ENCODE measurements around the gene C11orf58. TPM values are rescaled to one million over a fixed set of nuclear protein-coding genes. Genes with fewer than 3 reads are reported as not detected.

C11orf58 gene
- total and polyA plus RNA-seq, 2 donors (not counting 1 experiment from before 2014, with no cell fraction given) = 28.8 to 125 TPM

DNA sequence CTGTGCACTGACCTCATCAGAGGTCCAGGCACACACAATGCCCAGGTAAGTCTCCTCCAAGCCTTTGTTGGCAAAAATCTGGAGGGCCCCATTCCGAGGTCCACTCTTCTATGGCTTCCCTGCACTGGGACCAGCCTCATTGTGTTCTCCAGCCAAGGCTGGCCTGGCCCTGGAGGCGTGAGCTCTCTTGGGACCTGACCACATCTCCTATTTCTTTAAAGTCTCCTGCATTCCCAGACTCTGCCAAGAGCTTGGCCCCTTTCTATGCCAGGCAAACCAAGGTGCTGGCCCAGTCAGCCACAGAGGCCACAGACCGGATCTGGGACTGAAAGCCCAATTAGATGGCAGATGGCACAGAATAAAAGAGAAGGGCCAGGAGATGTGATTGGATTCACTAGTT lies 55.1 kb downstream of the C11orf58 start:
- Mint-ChIP-seq H3K4me1 (no peaks in the 10 kb centered on the region), H3K9me3 (ENCODE audit: insufficient read depth) (no peaks in the 10 kb centered on the region), H3K27ac (no peak overlapping the region), H3K27me3 (no peaks in the 10 kb centered on the region), H3K4me3 (no peak overlapping the region)
- Histone ChIP-seq H3K36me3 (replicated peaks in 1 of 2; ENCODE audit: control extremely low read depth in 1 of 2, control insufficient read depth in 1 of 2, extremely low read depth in 1 of 2, insufficient read depth in 2 of 2, low read length in 1 of 2) (no peaks in the 10 kb centered on the region), H2AFZ (ENCODE audit: insufficient read depth, low read depth, low read length, poor library complexity, severe bottlenecking) (no peak overlapping the region), H3K9ac (ENCODE audit: low read length) (no peak overlapping the region), H3K4me2 (replicated peaks; ENCODE audit: low read depth, low read length, poor library complexity, severe bottlenecking) (no peak overlapping the region), H3K27me3 (replicated peaks in 1 of 4; ENCODE audit: control extremely low read depth in 1 of 4, control insufficient read depth in 3 of 4, insufficient read depth in 4 of 4, low read length in 3 of 4) (no peaks in the 10 kb centered on the region), H3K79me2 (ENCODE audit: control insufficient read depth, insufficient read depth, low read length) (no peaks in the 10 kb centered on the region), H3K9me3 (ENCODE audit: control extremely low read depth in 1 of 3, control insufficient read depth in 2 of 3, insufficient read depth in 1 of 3, low read length in 2 of 3) (no peaks in the 10 kb centered on the region), H3K4me3 (ENCODE audit: control extremely low read depth in 1 of 5, extremely low read depth in 1 of 5, insufficient read depth in 1 of 5, low read depth in 2 of 5, low read length in 4 of 5) (no peak overlapping the region), H3K4me1 (ENCODE audit: control insufficient read depth in 2 of 2, insufficient read depth in 2 of 2, low read length in 2 of 2) (no peaks in the 10 kb centered on the region), H4K20me1 (ENCODE audit: control insufficient read depth, insufficient read depth, low read length, poor library complexity, severe bottlenecking) (no peaks in the 10 kb centered on the region), H3K27ac (ENCODE audit: low read length in 2 of 2) (no peak overlapping the region)
- DNase-seq (no peak), ATAC-seq (ENCODE audit: low read depth) (no peak)
- ChIA-PET CTCF (interaction anchor here (1.2 kb wide), 1 partner anchor 9 kb away, joined by 4 read pairs; no protein-coding TSS in a partner anchor), POLR2A (no interaction called here)
- TF ChIP-seq EZH2 (IDR thresholded peaks at IDR 0.05; ENCODE audit: borderline replicate concordance, insufficient read depth, low read depth, low read length, poor library complexity, severe bottlenecking) (no peak), CTCF (IDR thresholded peaks at IDR 0.05) (no peak)
- WGBS (ENCODE audit: insufficient coverage) = 92% methylated on average over 3 of the region's 3 CpGs
- intact Hi-C loops (cut with micrococcal nuclease) = no loop called here

DNA sequence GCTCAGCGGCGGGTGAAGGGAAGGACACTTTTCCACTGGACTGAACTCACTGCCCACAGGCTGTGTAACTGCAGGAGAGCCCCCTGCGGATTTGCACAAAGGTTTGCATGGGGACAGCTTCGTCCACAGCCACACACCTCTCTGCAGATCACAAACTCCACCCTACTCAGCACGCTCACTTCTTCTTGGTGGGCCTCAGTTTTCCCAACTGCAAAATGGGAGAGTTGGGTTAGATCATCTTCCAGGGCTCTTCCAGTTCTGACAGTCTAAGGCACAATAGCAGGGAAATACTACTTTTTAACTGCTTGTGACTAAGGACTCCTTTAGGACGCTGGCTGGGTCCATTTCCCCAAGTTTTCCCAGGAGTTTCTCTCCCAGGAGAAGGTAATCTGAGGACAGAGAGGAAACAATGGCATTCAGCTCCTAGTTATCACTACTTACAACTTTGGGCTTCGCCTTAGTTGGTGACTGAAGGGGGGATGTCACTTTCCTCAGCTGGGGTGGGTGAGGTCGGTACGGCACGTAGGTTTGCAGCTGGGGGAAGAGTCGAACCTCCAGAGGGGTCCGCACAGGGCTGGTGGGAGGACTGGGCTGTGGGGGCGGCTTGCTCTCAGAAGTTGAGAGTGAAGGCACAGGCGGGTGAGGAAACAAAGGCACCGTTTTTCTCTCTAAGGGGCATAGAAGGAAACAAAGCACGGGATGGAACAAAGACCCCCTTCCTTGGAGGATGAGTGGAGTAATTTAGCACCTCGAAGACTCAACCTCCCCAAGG lies 55.8 kb downstream of the C11orf58 start:
- WGBS (ENCODE audit: insufficient coverage) = 94% methylated on average over 6 of the region's 17 CpGs
- H3K4me1 Mint-ChIP-seq = no peaks in the 10 kb centered on the region
- no peaks in the 10 kb centered on the region for H3K9me3 Mint-ChIP-seq (ENCODE audit: insufficient read depth)
- H3K27ac Mint-ChIP-seq = no peak overlapping the region
- Histone ChIP-seq H2AFZ (ENCODE audit: insufficient read depth, low read depth, low read length, poor library complexity, severe bottlenecking) (no peak overlapping the region), H3K27me3 (replicated peaks in 1 of 4; ENCODE audit: control extremely low read depth in 1 of 4, control insufficient read depth in 3 of 4, insufficient read depth in 4 of 4, low read length in 3 of 4) (no peaks in the 10 kb centered on the region), H3K79me2 (ENCODE audit: control insufficient read depth, insufficient read depth, low read length) (no peaks in the 10 kb centered on the region), H3K36me3 (replicated peaks in 1 of 2; ENCODE audit: control extremely low read depth in 1 of 2, control insufficient read depth in 1 of 2, extremely low read depth in 1 of 2, insufficient read depth in 2 of 2, low read length in 1 of 2) (no peaks in the 10 kb centered on the region), H3K9me3 (ENCODE audit: control extremely low read depth in 1 of 3, control insufficient read depth in 2 of 3, insufficient read depth in 1 of 3, low read length in 2 of 3) (no peaks in the 10 kb centered on the region), H3K4me3 (ENCODE audit: control extremely low read depth in 1 of 5, extremely low read depth in 1 of 5, insufficient read depth in 1 of 5, low read depth in 2 of 5, low read length in 4 of 5) (no peak overlapping the region), H3K9ac (ENCODE audit: low read length) (no peak overlapping the region), H4K20me1 (ENCODE audit: control insufficient read depth, insufficient read depth, low read length, poor library complexity, severe bottlenecking) (no peaks in the 10 kb centered on the region), H3K27ac (ENCODE audit: low read length in 2 of 2) (no peak overlapping the region), H3K4me2 (replicated peaks; ENCODE audit: low read depth, low read length, poor library complexity, severe bottlenecking) (no peak overlapping the region), H3K4me1 (ENCODE audit: control insufficient read depth in 2 of 2, insufficient read depth in 2 of 2, low read length in 2 of 2) (no peaks in the 10 kb centered on the region)
- ATAC-seq (ENCODE audit: low read depth) (no peak), DNase-seq (no peak)
- POLR2A ChIA-PET = no interaction called here
- no peaks in the 10 kb centered on the region for H3K27me3 Mint-ChIP-seq
- TF ChIP-seq CTCF (IDR thresholded peaks at IDR 0.05) (no peak), EZH2 (IDR thresholded peaks at IDR 0.05; ENCODE audit: borderline replicate concordance, insufficient read depth, low read depth, low read length, poor library complexity, severe bottlenecking) (no peak)
- CTCF ChIA-PET = interaction anchor here (1.0 kb wide), 1 partner anchor 11 kb away, joined by 3 read pairs; no protein-coding TSS in a partner anchor
- intact Hi-C loops (cut with micrococcal nuclease) = no loop called here
- H3K4me3 Mint-ChIP-seq = no peak overlapping the region
